Fibroblast of the conjunctiva (primary cell): ENCODE results near the gene GABBR2.
A peak's percentile ranks its signal among the peaks of the same experiment; 100 is the strongest.
"Not testable (repeated sequence)": the region's sequence is repeated elsewhere in the genome, so short reads cannot be mapped to it uniquely, and the experiment has no call there.

Experiments
- DNase-seq: peaks from one replicate; pipeline ENCODE4 v3.0.0-alpha.2; 2010; ENCODE audit warnings: low read depth

The GABBR2 gene

DNA sequence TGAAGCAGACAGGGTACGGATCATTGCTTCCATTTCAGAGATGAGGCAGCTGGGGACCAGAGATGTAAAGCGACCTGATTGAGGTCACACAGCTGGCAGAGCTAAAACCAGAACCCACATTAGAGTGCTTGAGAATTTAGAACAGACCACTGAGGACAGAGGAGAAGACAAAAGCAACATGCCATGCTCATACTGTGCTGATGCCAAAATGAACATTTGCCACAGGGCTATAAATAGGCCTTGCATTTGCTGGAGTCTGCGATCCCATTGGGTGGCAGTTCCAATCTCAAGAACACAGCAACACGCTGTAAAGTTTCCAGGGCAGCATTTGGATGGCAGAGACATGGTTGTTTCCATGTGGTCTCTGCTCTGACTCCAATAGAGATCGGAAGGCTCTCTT lies 230.9 kb downstream of the GABBR2 start:
- DNase-seq = no peak

DNA sequence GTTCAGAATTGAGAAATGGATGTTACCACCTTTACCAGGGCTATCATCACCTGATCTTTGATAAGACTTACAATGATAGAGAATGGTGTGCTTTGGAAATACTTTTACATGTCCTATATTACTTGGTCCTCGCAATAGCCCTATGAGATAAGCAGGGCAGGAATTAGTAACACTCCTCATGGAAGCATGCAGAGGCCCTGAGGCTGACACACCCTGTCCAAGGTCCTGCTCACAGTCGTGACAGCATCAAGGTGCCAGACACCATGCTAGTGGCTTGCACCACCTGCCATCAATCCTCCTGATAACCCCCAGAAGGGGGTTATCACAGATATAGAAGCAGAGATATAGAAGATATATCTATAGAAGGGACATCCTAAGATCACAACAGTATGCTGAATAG lies 236.5 kb downstream of the GABBR2 start:
- DNase-seq = no peak

DNA sequence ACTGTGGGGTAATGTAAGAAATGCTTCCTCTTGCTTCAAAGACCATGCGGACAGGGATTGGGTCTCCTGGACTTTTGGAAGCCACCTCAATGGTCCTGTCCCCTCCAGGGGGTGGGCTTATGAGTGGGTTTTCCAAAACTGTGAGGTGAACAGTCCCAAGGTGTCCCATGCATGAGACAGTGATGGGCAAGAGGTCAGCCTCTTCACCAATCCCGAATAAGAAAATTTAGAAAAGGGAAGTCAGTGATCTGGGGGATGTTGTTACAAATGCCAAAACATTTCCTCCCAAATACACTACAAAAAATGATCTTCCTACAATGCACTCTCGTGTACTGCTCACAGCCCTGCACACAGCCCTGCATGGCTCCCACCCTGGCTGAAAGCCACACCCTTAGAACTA lies 237.6 kb downstream of the GABBR2 start:
- DNase-seq = no peak

DNA sequence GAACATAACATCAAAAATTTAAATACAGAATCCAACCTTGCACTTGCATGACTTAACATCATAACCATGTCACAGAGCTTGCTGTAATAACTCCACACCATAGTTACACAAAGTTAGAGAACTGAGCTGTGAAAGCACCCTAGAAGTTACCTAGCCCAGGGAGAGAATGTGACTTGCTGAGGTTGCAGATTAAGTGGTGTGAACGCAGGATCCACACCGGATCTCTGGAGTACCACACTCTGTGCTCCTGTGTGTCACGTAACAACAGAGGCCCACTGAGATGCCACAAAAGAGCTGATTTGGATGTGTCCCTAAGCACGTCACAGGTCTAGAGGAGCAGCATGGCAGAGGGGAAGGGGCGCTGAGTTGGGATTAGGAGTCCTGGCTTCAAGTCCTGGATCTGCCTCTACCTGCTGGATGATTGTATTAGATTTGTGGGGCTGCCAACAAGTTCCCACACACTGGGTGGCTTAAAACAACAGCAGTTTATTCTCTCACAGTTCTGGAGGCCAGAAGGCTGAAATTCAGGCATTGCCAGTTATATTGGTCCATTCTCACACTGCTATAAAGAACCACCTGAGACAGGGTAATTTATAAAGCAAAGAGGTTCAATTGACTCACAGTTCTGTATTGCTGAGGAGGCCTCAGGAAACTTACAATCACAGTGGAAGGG lies 240.0 kb downstream of the GABBR2 start:
- DNase-seq = no peak

DNA sequence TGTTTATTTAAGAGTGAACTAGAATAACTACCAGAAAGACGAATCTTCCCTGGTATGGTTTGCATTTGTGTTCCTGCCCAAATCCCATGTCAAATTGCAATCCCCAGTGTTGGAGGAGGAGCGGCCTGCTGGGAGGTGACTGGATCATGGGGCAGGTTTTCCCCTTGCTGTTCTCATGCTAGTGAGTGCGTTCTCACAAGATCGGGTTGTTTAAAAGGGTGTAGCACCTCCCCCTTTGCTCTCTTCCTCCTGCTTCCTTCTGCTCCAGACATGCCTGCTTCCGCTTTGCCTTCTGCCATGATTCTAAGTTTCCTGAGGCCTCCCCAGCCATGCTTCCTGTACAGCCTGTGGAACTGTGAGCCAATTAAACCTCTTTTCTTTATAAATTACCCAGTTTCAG lies 242.9 kb downstream of the GABBR2 start:
- no peak for DNase-seq

DNA sequence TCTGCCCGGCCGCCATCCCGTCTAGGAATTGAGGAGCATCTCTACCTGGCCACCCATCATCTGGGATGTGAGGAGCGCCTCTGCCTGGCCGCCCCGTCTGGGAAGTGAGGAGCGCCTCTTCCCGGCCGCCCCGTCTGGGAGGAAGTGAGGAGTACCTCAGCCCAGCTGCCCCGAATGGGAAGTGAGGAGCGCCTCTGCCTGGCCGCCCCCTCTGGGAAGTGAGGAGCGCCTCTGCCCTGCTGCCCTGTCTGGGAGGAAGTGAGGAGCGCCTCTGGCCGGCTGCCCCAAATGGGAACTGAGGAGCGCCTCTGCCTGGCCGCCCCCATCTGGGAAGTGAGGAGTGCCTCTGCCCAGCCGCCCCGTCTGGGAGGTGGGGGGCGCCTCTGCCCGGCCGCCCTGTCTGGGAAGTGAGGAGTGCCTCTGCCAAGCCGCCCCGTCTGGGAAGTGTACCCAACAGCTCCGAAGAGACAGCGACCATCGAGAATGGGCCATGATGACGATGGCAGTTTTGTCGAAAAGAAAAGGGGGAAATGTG lies 244.5 kb downstream of the GABBR2 start:
- DNase-seq = not testable (repeated sequence)

DNA sequence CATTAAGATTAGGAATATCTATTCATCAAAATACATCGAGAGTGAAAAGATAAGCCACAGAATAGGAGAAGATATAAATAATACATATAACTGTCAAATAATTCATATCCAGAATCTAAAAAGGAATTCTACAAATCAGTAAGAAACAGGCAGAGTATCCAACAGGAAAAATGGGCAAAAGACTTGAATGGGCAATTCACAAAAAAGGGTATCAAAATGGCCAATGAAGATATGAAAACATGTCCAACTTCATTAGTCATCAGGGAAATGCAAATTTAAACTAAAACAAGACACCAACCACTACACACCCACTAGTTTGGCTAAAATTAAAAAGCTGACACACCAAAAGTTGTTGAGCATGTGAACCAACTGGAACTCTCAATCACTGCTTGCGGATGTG lies 246.4 kb downstream of the GABBR2 start:
- no peak for DNase-seq

DNA sequence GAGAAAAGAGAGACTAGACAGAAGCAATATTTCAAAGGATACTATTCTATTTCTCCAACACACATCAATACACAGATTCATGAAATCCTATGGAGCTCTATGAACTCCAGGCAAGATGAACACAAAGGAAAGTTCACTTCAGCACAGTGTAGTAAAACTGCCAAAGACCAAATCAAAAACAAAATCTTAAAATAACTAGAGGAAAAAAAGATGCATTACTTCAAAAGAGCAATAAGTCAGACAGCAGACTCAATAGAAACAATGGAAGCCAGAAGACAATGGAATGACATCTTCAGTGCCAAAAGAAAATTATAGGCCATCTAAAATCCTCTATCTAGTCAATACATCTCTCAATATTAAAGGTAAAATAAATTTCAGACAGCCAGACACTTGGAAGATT lies 248.0 kb downstream of the GABBR2 start:
- DNase-seq = no peak

DNA sequence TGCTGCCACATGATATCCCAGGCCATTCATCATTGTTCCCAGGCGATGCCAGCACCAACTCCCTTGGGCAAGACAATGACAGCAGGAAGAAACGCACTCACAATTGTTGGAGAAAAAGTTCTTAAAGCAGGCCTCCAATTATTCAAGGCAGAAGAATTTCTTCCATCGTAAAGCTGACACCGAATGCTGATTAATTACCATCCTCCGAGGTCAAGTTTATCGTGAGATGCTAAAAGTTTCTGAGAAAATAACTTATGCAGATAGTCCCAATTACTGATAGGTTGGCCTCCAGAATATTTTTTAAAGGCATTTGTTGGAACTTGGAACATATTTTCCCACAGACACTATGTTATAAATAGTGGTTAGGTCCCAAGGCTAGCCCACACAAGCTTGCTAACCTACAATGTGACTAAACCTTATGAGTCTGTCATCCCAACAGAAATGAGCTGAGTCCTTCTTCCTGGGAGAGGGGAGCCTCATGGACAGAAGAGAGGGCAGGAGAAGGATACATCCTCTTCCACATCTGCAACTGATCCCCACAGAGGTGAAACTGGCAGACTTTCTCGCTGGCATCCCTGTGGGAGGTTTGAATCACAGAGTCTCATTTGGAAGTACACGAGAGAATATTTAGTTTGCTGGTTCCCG lies 250.9 kb downstream of the GABBR2 start:
- DNase-seq = no peak

DNA sequence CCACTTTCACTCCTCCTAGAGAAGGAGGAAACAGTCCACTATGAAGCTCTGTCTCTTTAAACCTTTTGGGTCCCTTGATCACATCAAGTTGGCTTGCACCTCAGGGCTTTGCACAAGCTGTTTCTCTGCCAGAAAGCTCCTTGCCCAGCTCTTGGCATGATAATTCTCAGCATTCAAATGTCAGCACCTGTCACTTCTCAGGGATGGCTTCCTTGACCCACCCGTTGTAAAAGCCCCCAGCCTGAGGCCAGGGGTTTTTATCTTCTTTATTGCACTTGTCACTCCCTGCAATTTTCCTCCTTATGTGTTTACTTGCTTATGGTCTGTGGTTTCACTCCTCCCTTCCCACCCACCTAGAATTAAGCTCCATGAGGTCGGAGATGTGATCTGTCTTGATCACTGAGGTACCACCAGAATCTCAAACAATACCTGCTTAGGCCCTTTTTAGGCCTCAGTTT lies 252.6 kb downstream of the GABBR2 start:
- DNase-seq = no peak

DNA sequence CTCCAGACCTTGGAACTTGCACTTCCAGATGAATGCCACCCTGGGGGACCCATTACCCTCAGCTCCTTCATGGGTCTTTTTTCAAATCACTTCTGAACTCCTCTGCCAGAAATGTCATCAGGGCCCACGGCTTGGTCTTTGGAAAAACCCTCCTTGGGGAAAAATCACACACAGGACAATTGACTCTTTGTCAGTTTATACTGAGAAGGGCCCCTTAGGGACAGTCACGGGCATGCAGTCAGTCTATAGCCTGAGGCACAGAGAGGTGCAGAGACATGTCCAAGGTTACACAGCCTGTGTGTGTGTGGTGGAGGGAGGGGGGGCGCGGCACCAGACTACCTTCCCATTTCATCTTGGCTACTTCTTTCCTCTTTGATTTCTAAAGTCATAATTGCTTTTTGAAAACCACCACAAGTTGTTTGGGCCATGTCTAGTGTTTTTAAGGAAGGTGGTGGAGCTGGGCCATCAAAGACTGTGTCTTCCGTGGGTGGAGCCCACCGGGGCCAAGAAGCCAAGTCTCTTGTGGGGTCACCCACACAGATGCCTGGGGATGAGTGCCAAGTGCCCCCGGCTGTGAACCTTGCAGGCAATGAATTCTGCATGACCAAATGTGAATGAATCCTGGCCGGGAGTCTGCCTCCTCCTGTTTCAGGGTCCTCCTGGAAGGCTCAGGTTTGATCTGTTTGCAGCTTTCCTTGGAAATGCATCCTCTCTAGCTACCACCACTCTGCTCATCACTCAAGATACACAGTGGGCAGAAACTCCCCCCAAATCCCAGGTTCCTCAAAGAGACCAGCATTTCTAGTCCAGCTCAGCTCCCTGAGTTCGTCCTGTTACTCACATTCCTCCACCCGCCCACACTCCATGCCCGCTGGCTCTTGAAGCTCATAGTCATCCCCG lies 253.2 kb downstream of the GABBR2 start:
- peak; percentile 3 for DNase-seq

DNA sequence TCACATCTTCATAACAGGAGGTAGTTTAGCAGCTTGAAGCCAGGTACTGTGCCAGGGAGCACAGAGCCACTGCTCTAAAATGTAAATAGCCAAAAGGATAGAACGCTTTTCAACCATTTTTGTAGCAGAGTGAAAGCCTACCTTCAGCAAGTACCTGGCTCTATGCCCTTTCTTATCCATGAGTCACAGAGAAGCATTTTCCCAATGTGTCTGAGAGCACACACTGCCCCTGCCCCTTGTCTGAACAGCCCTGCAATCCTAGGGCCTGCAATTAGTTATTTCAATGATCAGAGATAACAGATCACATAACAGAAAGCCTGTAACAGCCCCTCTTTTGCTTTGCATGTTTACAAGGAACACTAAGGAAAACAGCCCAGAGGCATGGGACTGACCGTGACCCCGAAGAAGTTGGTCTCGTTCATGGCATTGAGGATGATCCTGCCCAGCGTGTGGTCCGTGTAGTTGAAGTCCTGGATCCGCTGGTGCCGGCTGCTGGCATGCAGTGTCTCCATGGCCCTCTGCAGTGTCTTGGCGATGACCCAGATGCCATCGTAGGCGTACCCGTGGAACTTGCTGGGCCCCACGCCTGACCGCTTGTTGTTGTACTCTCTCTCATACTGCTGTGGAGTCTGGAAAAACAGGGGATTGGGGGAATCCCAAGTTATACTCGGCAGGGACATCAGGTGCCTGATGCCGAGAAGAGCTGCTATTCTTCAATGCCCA lies 255.0 kb downstream of the GABBR2 start:
- no peak for DNase-seq

DNA sequence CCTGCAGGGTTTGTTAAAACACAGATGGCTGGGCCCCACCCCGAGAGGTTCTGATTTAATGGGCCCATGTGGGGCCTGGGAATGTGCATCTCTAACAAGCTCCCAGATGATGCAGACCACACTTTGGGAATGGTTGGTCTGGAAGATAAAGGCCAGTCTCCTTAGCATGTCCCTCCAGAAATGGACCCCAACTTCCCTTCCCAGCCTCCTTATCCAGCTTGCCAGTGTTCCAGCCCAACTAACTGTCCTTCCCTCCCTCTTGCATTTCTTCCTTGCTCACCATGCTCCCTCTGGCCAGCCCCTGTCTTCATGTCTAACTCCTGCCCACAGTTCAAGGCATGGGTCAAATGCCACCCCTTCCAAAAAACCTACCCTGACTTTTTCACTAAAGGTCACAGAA lies 257.2 kb downstream of the GABBR2 start:
- DNase-seq = no peak

DNA sequence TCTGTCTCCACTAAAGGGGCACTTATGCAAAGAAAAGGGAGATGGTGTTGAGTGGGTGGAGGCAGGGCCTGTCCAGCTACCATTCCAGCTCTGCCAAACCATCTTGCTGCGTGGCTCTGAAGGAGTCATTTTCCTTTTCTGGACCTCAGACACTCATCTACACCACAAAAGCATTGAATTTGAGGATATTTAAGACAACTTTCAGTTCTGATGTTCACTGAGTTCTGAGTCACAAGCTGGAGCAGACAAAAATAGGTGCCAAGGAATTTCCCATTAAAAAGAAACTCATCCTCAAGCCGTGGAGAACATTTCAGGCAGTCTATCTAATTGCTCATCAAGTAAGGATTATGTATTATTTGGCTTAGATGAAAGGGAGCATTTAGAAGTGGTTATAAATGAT lies 258.2 kb downstream of the GABBR2 start:
- no peak for DNase-seq

DNA sequence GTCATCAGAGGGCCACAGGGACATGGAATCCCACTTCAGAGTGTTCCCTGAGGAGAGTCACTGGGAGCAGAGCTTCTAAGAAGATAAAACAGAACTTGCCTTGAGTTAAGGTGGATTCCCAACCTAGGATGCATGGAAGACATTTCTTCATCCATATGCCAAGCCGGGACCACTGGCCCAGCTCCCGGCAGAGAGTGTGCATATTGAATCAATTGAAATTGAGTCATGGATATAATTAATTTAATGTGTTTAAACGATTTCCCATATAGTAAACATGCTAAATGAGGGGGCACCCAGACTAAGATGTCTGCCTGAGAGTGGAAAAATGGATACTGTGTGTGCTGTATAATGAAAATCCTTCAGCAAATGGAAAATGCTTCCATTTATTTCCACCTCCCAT lies 258.9 kb downstream of the GABBR2 start:
- DNase-seq = no peak

DNA sequence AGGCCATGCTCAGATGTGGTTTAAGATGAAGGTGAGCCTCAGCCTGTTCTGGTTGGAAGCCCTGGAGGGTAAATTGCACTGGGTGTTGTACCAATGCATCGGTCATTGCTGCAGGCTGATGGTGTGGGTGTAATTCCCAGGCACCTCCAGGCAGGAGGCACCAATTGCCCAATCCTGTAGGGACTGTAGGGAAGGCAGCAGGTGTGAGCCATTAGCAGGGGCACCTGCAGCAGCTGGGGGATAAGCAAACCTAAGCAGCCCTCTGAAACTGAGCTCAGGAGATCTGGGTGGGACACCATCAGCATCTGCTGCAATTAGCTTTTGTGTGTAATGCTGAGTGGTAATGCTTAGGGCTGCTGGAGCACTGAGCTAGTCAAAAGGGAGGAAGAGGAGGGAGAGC lies 263.2 kb downstream of the GABBR2 start:
- DNase-seq = no peak

DNA sequence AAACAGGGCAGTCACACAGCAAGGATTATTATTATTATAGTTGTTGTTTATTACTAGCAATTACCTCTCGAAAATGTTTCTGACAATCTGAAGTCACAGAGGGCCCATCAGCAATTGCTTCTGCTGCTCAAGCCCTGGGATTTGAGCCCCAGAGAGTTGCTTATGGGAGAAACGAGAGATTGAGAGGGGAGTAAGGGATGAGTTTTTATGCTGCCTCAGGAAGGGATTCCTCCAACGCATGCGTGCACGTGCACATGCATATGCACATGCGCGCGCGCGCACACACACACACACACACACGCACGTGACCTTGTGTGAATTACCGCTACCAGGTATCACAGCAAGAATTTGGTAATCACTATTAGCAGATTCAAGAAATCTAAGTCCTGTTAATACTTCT lies 264.1 kb downstream of the GABBR2 start:
- no peak for DNase-seq

DNA sequence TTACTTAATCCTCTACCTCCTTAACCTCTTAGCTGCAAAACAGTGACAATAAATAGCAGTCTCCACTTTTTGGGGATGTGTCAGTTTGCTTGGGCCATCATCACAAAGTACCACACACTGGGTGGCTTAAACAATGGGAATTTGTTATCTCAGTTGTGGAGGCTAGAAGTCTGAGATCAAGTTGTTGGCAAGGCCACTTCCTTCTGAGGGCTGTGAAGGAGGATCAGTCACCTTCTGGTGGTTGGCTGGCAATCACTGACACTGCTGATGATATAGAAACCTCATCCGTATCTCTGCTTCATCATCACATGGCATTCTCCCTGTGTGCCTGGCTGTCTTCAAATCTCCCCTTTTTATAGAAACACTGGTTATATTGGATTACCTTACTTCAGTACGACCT lies 266.2 kb downstream of the GABBR2 start:
- DNase-seq = no peak

DNA sequence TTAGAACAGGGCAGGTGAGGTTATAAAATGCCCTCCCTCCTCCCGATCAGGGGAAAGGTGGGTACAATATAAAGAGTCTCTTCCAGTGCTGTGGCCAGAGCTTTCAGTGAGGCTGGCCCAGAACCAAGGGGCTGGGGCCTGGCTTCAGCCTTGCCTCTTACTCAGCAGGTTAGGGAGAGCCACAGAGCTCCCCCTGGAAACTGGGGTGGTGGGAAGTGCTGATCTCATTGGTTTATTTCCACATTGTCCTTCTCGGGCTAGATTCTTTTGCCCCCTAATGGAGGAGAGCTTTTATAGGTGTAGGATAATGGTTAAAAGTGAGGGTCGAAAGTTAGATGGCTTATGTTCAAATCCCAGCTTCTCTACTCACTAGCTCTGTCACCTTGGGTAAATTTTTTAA lies 266.6 kb downstream of the GABBR2 start:
- DNase-seq = no peak

DNA sequence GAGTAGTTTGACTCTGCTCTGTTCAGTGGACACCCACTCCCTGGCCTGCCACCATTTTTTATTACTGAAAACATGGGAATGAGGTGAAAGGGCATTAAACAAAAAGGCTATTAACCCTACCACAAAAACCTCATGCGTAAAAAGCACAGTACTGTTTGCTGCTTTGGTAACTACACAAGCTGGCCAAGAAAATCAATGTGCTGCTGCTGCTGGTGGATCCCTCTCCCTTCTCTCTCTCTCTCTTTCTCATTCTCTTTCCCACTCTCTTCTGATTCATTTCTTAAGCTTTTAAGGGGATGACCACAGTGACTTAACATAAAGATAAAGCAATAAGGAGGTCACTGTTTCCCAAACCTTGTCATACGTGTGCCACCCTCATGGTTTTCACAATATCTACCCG lies 270.1 kb downstream of the GABBR2 start:
- DNase-seq = no peak

DNA sequence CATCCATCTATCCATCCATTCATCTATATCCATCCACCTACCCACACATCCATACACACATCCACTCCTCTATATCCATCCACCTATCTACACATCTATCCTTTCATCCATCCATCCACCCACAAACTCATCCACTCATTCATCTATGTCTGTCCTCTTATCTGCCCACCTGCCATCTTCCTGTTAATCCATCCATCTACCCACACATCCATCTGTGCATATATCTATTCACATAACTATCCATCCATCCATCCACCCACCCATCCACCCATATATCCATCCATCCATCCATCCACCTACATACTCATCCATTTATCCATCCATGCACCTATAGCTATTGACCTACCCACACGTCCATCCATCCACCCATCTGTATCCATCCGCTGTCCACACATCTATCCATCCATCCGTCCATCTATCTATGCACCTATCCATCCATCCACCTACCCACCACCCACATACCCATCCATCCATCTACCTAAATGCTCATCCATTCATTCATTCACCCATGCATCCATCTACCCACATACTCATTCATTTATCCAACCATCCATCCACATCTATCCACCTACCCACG lies 271.2 kb downstream of the GABBR2 start:
- no peak for DNase-seq

DNA sequence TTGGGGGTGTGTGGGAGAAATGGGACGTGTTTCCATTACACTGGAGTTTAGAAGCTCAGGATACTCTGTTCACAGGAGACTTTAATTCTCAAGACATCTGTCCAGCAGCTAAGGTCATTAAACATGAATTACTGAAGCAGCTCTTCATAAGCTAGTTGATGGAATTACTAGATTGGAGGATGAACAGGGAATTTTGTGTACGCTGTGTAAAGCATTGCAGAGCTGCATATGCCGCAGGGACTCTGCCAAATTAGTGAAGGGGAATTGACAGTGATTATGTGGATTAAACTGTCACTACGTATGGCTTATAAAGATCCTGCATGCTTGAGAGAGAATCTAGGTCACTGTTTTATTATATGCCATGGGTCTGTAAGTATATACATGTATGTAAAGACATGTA lies 275.8 kb downstream of the GABBR2 start:
- DNase-seq = no peak
